ENCODE data around the gene DEFB125.
"Not testable (repeated sequence)": the region's sequence is repeated elsewhere in the genome, so short reads cannot be mapped to it uniquely, and the experiment has no call there.

Gene DEFB125, protein sequence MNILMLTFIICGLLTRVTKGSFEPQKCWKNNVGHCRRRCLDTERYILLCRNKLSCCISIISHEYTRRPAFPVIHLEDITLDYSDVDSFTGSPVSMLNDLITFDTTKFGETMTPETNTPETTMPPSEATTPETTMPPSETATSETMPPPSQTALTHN

DNA sequence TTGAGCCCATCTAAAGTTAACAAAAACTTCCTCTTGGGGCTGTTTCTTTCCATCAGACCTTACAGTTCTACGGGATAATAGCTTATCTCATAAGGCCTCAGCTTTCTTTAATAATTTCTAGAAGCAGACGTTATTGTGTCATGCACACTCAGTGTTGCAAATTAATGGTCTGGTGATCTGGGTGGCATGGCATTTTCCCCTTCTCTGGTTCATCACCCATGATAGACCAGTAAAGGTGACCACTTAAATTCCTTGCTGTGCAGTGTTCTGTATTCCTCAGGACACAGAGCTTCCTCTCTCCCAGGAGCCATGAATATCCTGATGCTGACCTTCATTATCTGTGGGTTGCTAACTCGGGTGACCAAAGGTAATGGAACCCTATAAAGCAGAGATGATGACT lies at the start of gene DEFB125:
Gene DEFB125 (plus strand): TSS at position 272 of the 400 bp plus-strand sequence. CDS start 38 bp downstream, at position 310.
- DNase-seq (no peak), ATAC-seq (no peak)
- H3K27ac Mint-ChIP-seq = no peak within 1 kb of the TSS
- peaks cover 4% of the 10 kb centered on the region for H3K9me3 Mint-ChIP-seq
- H3K27me3 Mint-ChIP-seq = peaks cover 38% of the 10 kb centered on the region
- H3K36me3 Mint-ChIP-seq (ENCODE audit: low read depth) = no peaks in the 10 kb centered on the region
- H3K4me3 Mint-ChIP-seq = no peak within 1 kb of the TSS
- no peaks in the 10 kb centered on the region for H3K4me1 Mint-ChIP-seq

- ATAC-seq (no peak), DNase-seq (no peak)
- no peaks in the 10 kb centered on the region for H3K36me3 Mint-ChIP-seq (ENCODE audit: low read depth)
- no peak overlapping the region for H3K27ac Mint-ChIP-seq
- H3K4me3 Mint-ChIP-seq = no peak overlapping the region
- no peaks in the 10 kb centered on the region for H3K27me3 Mint-ChIP-seq
- no peaks in the 10 kb centered on the region for H3K9me3 Mint-ChIP-seq
- H3K4me1 Mint-ChIP-seq = no peaks in the 10 kb centered on the region
Measured at GRCh38 chr20:60035-60918, 27.2 kb upstream of the DEFB125 start.

DNA sequence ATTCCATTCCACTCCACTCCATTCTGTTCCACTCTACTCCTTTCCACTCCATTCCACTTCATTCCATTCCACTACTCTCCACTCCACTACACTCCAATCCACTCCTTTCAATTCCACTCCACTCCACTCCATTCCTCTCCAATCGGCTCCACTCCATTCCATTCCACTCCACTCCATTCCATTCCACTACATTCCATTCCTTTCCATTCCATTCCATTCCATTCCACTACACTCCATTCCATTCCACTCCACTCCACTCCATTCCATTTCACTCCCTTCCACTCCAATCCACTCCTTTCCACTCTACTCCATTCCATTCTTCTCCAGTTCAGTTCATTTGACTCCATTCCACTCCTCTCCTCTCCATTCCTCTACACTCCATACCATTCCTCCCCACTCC lies 26.2 kb upstream of the DEFB125 start:
- ATAC-seq (no peak), DNase-seq (no peak)
- no peak overlapping the region for H3K4me3 Mint-ChIP-seq
- H3K36me3 Mint-ChIP-seq (ENCODE audit: low read depth) = no peaks in the 10 kb centered on the region
- H3K4me1 Mint-ChIP-seq = no peaks in the 10 kb centered on the region
- H3K27me3 Mint-ChIP-seq = no peaks in the 10 kb centered on the region
- H3K27ac Mint-ChIP-seq = no peak overlapping the region
- no peaks in the 10 kb centered on the region for H3K9me3 Mint-ChIP-seq

GRCh38 chr20:61757-62156 lies 25.7 kb upstream of the DEFB125 start:
- H3K4me3 Mint-ChIP-seq = no peak overlapping the region
- H3K27ac Mint-ChIP-seq = no peak overlapping the region
- H3K9me3 Mint-ChIP-seq = no peaks in the 10 kb centered on the region
- DNase-seq (no peak), ATAC-seq (no peak)
- H3K4me1 Mint-ChIP-seq = no peaks in the 10 kb centered on the region
- H3K27me3 Mint-ChIP-seq = no peaks in the 10 kb centered on the region
- H3K36me3 Mint-ChIP-seq (ENCODE audit: low read depth) = no peaks in the 10 kb centered on the region

DNA sequence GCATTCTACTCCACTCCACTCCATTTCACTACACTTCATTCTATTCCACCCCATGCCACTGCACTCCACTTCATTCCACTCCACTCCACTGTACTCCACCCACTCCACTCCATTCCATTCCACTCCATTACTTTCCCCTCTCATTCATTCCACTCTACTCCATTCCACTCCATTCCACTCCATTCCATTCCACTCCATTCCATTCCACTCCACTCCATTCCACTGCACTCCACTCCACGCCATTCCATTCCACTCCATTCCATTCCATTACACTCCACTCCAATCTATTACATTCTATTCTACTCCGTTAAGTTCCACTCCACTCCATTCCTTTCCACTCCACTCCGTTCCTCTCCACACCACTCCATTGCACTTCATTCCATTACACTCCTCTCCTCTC lies 25.0 kb upstream of the DEFB125 start:
- Mint-ChIP-seq H3K27me3 (no peaks in the 10 kb centered on the region), H3K9me3 (no peaks in the 10 kb centered on the region), H3K4me3 (no peak overlapping the region), H3K27ac (no peak overlapping the region), H3K36me3 (ENCODE audit: low read depth) (no peaks in the 10 kb centered on the region), H3K4me1 (no peaks in the 10 kb centered on the region)
- no peak for ATAC-seq
- no peak for DNase-seq

DNA sequence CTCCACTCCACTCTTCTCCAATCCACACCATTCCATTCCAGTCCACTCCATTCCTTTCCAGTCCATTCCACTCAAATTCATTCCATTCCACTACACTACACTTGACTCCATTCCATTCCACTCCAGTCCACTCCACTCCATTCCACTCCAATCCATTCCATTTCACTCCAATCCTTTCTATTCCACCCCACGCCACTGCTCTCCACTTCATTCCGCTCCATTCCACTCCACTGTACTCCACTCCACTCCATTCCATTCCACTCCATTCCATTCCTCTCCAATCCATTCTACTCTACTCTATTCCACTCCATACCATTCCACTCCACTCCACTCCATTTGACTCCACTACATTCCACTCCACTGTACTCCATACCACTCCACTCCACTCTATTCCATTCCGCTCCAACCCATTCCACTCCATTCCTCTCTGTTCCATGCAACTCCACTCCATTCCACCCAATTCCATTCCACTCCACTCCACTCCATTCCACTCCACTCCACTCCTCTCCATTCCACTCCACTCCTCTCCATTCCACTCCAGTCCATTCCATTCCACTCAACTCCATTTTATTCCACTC lies 23.4 kb upstream of the DEFB125 start:
- Mint-ChIP-seq H3K9me3 (no peaks in the 10 kb centered on the region), H3K27me3 (peaks cover 8% of the 10 kb centered on the region), H3K36me3 (ENCODE audit: low read depth) (no peaks in the 10 kb centered on the region), H3K4me1 (no peaks in the 10 kb centered on the region), H3K27ac (no peak overlapping the region), H3K4me3 (no peak overlapping the region)
- no peak for ATAC-seq
- DNase-seq = no peak

DNA sequence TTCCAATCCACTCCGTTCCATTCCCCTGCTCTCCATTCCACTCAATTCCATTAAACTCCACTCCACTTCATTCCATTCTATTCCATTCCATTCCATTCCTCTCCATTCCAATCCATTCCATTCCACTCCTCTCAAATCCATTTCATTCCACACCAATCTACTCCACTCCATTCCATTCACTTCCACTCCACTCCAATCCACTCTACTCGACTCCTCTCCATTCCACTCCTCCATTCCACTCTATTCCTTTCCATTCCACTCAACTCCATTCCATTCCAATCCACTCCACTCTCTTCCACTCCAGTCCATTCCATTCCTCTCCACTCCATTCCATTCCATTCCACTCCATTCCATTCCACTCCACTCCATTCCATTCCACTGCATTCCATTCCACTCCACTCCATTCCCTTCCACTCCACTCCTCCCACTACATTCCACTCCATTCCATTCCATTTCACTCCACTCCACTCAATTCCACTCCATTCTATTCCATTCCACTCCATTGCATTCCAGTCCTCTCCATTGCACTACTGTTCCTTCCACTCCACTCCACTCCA lies 22.6 kb upstream of the DEFB125 start:
- H3K36me3 Mint-ChIP-seq (ENCODE audit: low read depth) = no peaks in the 10 kb centered on the region
- ATAC-seq = no peak
- H3K9me3 Mint-ChIP-seq = no peaks in the 10 kb centered on the region
- H3K27ac Mint-ChIP-seq = no peak overlapping the region
- no peaks in the 10 kb centered on the region for H3K4me1 Mint-ChIP-seq
- no peak for DNase-seq
- peaks cover 10% of the 10 kb centered on the region for H3K27me3 Mint-ChIP-seq
- no peak overlapping the region for H3K4me3 Mint-ChIP-seq

- no peak for ATAC-seq
- Mint-ChIP-seq H3K36me3 (ENCODE audit: low read depth) (no peaks in the 10 kb centered on the region), H3K4me3 (no peak overlapping the region), H3K27ac (no peak overlapping the region), H3K4me1 (no peaks in the 10 kb centered on the region), H3K27me3 (peaks cover 29% of the 10 kb centered on the region), H3K9me3 (peaks cover 23% of the 10 kb centered on the region)
- DNase-seq = no peak
Measured at GRCh38 chr20:77231-77630, 10.2 kb upstream of the DEFB125 start.

GRCh38 chr20:78338-78737 lies 9.1 kb upstream of the DEFB125 start:
- Mint-ChIP-seq H3K4me1 (no peaks in the 10 kb centered on the region), H3K36me3 (ENCODE audit: low read depth) (no peaks in the 10 kb centered on the region), H3K9me3 (peaks cover 23% of the 10 kb centered on the region), H3K4me3 (no peak overlapping the region), H3K27me3 (peaks cover 28% of the 10 kb centered on the region), H3K27ac (no peak overlapping the region)
- ATAC-seq (no peak), DNase-seq (no peak)

GRCh38 chr20:79565-79964 lies 7.9 kb upstream of the DEFB125 start:
- Mint-ChIP-seq H3K4me1 (no peaks in the 10 kb centered on the region), H3K27me3 (peaks cover 24% of the 10 kb centered on the region), H3K36me3 (ENCODE audit: low read depth) (no peaks in the 10 kb centered on the region), H3K4me3 (no peak overlapping the region), H3K27ac (no peak overlapping the region), H3K9me3 (peaks cover 23% of the 10 kb centered on the region)
- DNase-seq (no peak), ATAC-seq (no peak)

DNA sequence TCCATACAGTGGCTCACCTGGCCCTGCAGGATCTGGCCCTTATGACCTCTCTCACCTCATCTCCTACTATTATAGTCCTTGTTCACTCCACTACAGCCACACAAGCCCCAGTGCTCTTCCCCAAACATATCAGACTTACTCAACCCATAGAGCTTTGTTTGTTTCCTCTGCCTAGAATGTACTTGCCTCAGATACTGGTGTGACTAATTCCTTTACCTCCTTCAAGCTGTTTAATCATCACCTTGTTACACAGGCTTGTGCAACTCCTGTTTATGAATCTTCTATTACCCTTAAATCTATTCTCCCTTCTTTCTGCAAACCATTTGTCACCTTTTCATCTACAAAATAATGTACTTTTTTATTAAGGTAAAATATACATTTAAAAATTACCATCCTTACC lies 3.2 kb downstream of the DEFB125 start:
- H3K4me3 Mint-ChIP-seq = no peak overlapping the region

DNA sequence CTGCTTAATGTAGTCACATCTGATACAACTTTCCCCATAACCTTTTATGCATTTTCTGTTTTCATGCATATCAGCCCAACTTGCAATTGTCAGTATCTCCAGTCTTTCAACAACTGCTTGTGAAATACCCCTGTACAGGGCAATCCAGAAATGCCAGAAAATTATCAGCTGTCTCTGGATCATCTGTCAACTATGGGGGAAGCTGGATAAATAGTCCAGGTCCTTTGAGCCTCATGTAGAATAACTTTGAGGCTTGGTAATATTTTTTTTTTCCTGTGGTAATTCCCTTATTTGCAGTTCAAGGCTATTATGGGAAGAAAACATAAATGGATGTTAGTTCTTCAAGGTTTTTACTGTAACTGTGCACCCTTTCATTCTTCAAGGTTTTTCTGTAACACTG lies 6.2 kb downstream of the DEFB125 start:
- Mint-ChIP-seq H3K4me1 (no peaks in the 10 kb centered on the region), H3K9me3 (peaks cover 26% of the 10 kb centered on the region), H3K27me3 (peaks cover 41% of the 10 kb centered on the region), H3K27ac (no peak overlapping the region), H3K36me3 (ENCODE audit: low read depth) (no peaks in the 10 kb centered on the region), H3K4me3 (no peak overlapping the region)
- DNase-seq (no peak), ATAC-seq (no peak)

More for the DNA sequence above, 3.2 kb downstream of the DEFB125 start:
- Mint-ChIP-seq H3K4me1 (no peaks in the 10 kb centered on the region), H3K36me3 (ENCODE audit: low read depth) (no peaks in the 10 kb centered on the region), H3K27me3 (peaks cover 45% of the 10 kb centered on the region), H3K9me3 (peaks cover 11% of the 10 kb centered on the region), H3K27ac (no peak overlapping the region)
- ATAC-seq (no peak), DNase-seq (no peak)

DNA sequence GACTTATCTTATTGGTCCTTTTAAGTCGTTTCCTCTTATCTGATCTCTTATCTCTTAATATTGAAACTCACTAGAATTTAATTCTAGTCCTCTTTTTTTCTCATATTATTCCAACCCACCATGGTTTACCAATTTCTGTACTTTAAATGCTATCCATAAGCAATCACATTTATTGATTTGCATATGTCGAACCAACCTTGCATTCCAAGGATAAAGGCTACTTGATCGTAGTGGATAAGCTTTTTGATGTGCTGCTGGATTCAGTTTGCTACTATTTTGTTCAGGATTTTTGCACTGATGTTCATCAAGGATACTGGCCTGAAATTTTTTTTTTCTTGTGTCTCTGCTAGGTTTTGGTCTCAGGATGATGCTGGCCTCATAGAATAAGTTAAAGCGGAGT lies 7.7 kb downstream of the DEFB125 start:
- Mint-ChIP-seq H3K36me3 (ENCODE audit: low read depth) (no peaks in the 10 kb centered on the region), H3K4me1 (no peaks in the 10 kb centered on the region), H3K27me3 (peaks cover 48% of the 10 kb centered on the region), H3K4me3 (no peak overlapping the region), H3K9me3 (peaks cover 26% of the 10 kb centered on the region), H3K27ac (no peak overlapping the region)
- DNase-seq = no peak
- ATAC-seq = no peak

DNA sequence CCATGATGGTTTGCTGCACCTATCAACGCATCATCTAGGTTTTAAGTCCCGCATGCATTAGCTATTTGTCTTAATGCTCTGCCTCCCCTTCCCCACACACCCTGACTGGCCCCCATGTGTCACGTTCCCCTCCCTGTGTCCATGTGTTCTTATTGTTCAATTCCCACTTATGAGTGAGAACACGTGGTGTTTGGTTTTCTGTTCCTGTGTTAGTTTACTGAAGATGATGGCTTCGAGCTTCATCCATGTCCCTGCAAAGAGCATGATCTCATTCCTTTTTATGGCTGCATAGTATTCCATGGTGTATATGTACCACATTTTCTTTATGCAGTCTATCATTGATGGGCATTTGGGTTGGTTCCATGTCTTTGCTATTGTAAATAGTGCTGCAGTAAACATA lies 10.2 kb downstream of the DEFB125 start:
- not testable (repeated sequence) for H3K36me3 Mint-ChIP-seq (ENCODE audit: low read depth); H3K4me1 Mint-ChIP-seq; ATAC-seq; DNase-seq; H3K27ac Mint-ChIP-seq; H3K4me3 Mint-ChIP-seq
- peaks cover 50% of the 10 kb centered on the region for H3K27me3 Mint-ChIP-seq
- H3K9me3 Mint-ChIP-seq = peaks cover 26% of the 10 kb centered on the region

- DNase-seq (no peak), ATAC-seq (no peak)
- Mint-ChIP-seq H3K9me3 (peaks cover 4% of the 10 kb centered on the region), H3K27ac (no peak overlapping the region), H3K36me3 (ENCODE audit: low read depth) (no peaks in the 10 kb centered on the region), H3K27me3 (peaks cover 50% of the 10 kb centered on the region), H3K4me3 (no peak overlapping the region), H3K4me1 (no peaks in the 10 kb centered on the region)
Measured at GRCh38 chr20:101975-102374, 14.5 kb downstream of the DEFB125 start.
